ENCODE results near the gene CD36.
"Not testable (repeated sequence)": the region's sequence is repeated elsewhere in the genome, so short reads cannot be mapped to it uniquely, and the experiment has no call there.

The CD36 gene

GRCh38 chr7:80656029-80656428, 17.6 kb downstream of the CD36 start:
- DNase-seq: no peak

GRCh38 chr7:80659120-80660055, 20.9 kb downstream of the CD36 start:
- no peak for DNase-seq

DNA sequence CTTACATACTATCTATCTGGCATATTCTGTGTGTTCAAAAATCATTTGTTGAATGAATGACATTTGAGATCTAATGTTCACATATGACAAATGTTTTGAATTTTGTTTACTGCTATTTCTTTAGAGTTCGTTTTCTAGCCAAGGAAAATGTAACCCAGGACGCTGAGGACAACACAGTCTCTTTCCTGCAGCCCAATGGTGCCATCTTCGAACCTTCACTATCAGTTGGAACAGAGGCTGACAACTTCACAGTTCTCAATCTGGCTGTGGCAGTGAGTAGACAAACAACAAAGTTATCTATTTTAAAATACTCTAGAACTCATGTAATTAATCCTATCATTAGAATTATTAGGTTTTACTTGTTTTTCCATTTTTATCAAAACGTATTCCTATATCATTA, 22.5 kb downstream of the CD36 start:
- DNase-seq: no peak

DNA sequence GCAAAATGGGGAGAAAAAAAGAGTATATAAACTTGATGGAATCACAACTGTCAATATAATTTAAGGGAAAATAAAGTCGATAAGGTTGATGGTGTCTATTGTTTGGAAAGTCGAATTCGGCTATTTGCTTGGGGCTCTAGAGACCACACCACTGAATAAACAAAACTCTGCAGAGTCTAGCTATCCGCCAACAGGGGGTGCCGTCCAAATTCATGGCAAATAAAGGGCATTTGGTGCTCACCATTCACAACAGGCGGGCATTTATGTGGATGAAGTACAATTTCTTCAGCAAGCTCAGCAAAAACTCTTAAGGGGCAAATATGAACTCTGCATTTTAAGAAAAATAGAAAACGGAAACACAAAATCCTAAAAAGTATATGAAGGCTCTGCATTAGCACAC, 23.3 kb downstream of the CD36 start:
- no peak for DNase-seq

- no peak for DNase-seq
These were observed 23.8 kb downstream of the CD36 start for GRCh38 chr7:80662252-80662651.

- no peak for DNase-seq
These were observed 27.1 kb downstream of the CD36 start for GRCh38 chr7:80665526-80665925.

- no peak for DNase-seq
These were observed 27.9 kb downstream of the CD36 start for GRCh38 chr7:80666376-80666775.

- not testable (repeated sequence) for DNase-seq
These were observed 30.9 kb downstream of the CD36 start for GRCh38 chr7:80669367-80669766.

DNA sequence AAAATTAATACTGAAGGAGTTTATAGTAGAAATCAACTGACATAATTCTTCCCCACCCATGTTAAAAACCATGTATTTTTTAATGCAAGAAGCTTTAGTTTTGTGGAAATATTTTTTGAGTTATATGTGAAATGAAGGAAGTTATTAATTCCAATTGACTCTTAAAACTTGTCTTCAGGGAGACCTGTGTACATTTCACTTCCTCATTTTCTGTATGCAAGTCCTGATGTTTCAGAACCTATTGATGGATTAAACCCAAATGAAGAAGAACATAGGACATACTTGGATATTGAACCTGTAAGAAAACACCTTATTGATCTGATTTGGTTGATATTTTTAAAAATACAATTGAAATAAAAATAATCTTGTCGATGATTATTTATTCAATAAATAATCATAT, 33.3 kb downstream of the CD36 start:
- no peak for DNase-seq

DNA sequence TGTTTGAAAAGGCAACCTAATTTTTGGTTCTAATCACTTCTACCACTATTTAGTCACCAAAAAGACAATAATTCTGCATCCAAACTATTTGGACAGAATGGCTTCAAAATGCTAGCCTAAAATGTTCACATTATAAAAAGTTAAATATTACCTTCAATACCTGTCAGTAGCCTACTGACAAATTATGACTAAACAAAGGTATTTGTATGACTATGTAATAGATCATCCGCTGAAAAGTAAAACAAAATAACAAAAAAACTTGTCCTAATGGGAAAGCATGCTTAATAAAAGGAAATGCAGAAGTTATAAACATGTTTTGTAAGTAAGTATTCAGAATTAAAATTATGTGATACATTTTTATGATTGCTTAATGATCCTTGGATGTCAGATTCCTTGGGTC, 36.6 kb downstream of the CD36 start:
- no peak for DNase-seq

DNA sequence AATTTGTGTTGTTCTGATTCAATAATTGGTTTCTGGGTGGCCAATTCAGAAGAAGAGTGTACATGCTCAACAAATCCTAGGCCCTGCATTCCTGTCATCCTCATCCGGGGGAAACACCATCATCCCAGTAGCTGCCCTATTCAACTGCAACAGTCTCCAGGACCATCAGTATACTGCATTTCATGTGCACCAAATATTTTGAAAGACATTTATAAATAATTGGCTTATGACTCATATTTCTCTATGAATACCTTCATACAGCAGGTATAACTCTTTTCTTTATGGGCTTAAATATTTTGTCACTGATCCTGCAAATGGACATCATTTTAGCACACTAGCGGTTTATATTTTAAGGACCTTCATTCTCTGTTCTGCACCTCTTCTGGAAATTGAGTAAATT, 38.0 kb downstream of the CD36 start:
- DNase-seq: no peak

DNA sequence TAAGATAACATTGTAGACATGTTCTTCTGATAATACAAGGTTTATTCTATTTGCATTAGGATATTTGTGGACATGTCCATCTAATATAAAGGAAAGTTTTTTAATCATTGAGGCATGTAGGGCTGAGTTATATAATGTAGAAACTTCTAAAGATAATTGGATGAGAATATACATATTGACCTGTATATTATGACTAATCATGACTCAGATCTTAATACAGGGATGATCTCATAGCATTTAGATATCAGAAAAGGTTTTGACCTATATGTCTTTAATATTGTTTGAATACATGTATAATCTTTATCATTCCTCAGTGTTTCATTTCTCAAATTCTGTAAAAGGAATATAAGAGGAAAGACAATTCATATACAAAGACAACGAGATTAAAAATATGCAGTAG, 39.2 kb downstream of the CD36 start:
- no peak for DNase-seq

DNA sequence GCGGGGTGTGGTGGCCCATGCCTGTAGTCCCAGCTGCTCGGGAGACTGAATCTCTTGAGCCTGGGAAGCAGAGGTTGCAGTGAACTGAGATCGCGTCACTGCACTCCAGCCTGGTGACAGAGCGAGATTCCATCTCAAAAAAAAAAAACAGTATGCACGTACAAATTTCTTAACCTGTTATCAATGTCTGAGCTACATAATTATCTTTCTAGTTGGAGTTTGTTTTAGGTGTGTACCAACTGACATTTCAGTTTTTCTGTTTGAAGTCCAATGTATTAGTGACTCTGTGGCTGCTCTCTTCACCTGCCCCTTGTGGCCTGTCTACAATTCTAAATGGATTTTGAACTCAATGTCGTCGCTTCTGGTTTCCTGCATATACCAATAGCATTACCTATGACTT, 40.3 kb downstream of the CD36 start:
- no peak for DNase-seq

DNA sequence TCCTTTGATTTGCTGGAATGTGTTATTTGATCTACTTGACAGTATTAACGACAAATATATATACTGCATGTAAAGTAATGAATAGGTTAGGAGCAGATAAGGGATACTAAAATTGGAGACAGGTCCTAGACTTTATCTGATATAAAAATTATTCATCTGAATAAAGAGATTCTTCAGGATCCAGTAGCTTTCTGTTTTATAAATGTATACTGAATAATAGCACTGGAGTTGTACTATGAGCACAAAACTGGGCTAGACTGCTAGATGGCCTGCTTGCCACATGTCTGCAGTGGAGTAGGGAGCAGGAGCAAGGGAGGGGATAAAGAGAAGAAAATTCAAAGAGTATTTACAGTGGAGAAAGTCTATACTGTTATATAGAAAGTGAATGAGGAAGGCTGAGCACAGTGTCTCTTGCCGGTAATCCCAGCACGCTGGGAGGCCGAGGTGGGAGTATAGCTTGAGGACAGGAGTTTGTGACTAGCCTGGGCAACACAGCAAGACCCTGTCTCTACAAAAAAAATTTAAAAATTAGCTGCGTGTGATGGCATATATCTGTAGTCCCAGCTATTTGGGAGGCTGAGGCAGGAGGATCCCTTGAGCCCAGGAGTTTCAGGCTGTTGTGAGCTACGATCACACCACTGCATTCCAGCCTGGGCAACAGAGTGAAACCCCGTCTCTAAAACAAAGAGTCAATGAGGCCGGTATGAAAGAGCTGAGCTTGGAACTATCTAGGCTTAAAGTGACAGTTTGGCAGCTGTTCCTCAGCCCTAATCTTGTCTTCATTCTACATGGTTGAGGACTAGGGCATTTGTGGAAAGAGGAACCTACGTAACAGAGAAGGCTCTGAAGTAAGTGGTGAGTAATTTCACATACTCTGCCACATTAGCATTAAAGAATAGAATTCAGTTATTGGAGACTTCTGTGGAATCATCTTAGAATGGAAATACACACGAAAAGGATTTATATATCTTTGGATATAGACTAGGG, 41.8 kb downstream of the CD36 start:
- no peak for DNase-seq

DNA sequence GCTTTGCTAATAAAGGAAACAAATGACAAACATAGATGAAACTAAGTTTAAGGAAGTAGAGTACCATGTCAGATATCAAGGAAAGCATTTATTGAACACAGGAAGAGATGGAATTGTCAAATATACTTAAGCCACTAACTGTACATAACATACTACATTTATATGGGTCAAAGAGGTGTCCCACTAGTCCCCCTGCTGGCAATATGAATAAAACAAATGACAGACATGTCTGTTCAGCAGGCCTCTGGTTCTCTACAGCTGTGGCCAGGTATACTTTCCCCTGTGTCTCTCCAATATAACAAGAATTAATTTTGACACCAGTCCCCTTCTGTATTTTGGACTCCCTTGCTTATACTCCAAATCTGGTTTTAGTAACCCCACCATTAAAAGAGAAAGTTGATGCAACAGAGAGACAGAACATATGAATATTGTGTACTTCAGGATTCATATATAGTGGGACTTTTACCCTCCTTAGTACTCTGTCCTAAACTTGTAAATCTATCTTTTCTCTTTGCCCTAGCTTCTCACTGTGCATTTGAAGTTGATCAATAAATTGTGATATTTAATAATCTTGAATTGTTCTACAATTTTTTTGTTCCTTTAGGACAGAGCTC, 42.9 kb downstream of the CD36 start:
- no peak for DNase-seq

DNA sequence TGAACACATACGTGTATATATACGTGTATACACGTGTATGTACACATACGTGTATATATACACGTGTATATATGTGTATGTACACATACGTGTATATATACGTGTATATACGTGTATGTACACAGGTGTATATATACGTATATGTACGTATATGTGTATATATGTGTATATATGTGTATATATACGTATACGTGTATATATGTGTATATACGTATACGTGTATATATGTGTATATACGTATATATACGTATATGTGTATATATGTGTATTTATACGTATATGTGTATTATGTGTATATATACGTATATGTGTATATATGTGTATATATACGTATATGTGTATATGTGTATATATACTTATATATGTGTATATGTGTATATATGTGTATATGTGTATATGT, 44.3 kb downstream of the CD36 start:
- no peak for DNase-seq

DNA sequence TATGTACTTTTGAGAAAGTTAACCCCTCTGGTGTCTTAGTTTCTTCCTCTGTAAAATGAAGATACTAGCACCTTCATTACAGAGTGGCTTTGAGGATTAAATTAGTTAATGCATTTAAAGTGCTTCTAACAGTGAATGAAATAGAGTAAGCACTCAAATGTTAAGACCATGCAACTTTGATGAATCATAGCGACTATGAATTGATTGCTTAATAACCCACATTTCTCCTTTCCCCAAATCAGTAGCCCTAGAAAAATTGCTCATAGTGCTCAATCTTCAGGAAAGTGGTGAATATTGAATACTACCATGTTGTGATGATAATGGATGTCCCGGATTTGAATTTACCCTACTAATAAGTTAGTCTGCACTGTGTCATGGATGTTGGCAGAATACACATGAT, 48.1 kb downstream of the CD36 start:
- DNase-seq: no peak

GRCh38 chr7:80699045-80699638, 60.7 kb downstream of the CD36 start:
- no peak for DNase-seq

DNA sequence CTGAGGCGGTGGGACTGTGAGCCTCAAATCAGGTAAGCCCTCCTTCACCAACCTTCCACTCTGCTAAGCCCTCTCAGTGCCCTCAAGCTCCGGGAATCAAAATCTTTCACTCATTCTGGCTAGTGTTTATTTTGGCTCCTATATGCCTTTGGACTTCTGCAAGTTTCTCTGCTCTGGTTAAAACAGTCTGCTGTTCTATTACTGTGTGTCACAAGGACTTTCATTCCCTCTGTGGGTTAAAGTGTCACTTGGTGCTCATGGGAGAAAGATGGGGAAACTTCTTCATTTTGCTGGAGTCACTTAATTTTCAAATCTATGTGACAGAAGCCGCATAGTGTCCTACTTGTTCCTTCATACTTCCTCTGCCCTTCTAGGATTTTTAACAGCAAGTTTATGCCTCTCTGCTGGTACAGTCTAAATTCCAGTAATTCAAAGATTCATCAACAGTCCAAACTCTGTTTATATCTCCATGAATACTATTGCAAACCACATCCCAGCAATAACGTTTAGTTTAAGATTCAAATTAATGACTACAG, 61.3 kb downstream of the CD36 start:
- DNase-seq: no peak

DNA sequence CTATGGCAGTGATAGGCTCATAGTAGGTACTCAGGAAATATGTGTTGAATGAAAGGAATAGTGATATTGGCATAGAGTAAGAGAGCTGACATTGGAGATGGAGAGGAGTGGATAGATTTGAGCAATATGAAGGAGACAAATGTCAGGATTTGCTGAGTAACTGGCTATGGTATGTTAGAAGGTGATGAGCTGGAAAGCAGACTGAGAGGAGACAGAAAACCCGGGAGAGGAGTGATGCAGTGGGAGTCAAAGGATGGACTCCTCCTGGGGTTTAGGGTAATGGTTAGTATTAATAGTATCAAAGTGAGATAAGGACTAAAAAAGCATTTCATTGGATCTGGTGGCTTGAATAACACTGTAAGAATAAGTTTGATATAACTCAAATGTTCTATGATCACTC, 64.8 kb downstream of the CD36 start:
- DNase-seq: no peak

DNA sequence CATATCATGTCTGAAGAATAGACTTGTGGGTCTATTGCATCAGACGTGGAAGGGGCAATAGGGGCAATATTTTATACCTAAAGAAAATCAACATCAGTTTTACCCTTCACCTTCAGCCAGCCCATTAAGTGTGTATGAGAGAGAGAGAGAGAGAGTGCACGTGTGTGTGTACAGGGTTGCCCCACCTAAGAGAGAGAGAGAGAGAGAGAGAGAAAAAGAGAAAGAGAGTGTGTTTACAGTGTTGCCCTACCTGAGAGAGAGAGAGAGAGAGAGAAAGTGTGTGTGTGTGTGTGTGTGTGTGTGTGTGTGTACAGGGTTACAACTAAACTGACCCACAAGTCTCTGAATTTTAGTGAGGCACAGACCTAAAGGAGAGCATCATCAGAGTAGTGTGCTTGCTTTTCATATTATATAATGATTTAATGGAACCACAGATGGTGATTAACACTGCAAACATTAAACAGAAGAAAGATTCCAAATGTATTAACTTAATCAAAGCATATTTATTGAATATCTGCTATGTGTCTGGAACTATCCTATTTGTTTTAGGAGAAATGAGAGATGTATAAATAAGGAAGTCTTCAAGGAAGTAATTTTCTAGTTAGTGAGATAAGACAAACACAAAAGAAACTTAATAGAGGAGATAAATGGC, 66.8 kb downstream of the CD36 start:
- DNase-seq: no peak

DNA sequence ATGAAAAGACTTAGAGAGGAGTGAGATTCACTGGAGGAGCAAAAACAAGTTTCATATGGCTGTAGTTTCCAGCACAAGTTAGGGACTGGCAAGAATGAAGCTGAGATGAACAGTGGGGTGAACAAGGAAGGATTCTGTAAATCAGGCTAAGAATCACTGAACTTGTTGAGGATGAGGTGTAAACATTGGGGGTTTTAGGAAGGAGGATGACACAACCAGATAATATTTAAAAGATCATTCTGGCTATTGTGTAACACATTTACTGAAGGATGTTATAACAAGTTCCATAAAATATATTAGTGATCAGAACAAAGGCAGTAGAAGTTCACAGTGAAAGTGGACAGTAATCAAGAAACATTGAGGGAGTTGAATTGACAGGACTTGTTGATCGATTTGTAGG, 68.9 kb downstream of the CD36 start:
- no peak for DNase-seq

All from stimulated activated CD4-positive, alpha-beta T cell treated with anti-CD3 and anti-CD28 coated beads, Interleukin-4, amount 100 ng/mL, for 4 hours (primary cell).